Keratinocyte (primary cell): ENCODE results near the gene ADRM1.

Experiments used
- EZH2 ChIP-seq: IDR thresholded peaks from one replicate; pipeline ENCODE4 v1.6.1; 2012; ENCODE audit warnings: inconsistent platforms, mild to moderate bottlenecking, low read length, moderate library complexity
- TF ChIP-seq, protein P1 (sequence below), 3 experiments: IDR thresholded peaks in 1 of 3; conservative IDR thresholded peaks in 1 of 3; optimal IDR thresholded peaks in 1 of 3; 2 replicates in 2 of 3; 3 replicates in 1 of 3; pipeline versions ENCODE3 to v1.5.1; 2011; ENCODE audit warnings: low read length in 3 of 3, mild to moderate bottlenecking in 3 of 3, moderate library complexity in 2 of 3, control low read depth in 1 of 3, inconsistent platforms in 1 of 3; ENCODE audit not compliant: insufficient read depth in 2 of 3; ENCODE audit errors: extremely low read depth in 1 of 3

DNA sequence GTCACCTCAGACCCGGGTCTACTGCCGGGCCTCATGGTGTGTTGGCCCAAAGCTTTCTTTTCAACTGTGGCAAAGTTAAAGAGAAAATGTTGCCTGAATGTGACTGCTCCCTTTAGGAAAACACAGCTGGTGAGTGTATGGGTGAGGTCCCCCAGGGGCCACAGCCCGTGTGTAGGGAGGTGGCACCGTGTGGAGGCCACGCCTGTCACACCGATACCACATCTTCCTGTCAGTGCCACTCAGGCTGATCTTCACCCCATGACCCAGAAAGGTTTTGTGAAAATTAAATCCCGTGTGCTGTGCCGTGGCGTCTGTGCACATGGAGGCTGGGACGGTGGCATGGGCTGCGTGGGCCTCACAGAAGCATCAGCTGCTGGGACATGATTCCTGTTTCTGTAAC, 10.7 kb upstream of the ADRM1 start:
- TF ChIP-seq, protein P1, sequence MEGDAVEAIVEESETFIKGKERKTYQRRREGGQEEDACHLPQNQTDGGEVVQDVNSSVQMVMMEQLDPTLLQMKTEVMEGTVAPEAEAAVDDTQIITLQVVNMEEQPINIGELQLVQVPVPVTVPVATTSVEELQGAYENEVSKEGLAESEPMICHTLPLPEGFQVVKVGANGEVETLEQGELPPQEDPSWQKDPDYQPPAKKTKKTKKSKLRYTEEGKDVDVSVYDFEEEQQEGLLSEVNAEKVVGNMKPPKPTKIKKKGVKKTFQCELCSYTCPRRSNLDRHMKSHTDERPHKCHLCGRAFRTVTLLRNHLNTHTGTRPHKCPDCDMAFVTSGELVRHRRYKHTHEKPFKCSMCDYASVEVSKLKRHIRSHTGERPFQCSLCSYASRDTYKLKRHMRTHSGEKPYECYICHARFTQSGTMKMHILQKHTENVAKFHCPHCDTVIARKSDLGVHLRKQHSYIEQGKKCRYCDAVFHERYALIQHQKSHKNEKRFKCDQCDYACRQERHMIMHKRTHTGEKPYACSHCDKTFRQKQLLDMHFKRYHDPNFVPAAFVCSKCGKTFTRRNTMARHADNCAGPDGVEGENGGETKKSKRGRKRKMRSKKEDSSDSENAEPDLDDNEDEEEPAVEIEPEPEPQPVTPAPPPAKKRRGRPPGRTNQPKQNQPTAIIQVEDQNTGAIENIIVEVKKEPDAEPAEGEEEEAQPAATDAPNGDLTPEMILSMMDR (optimal IDR thresholded peaks at IDR 0.05 in 1 of 3, IDR thresholded peaks at IDR 0.05 in 1 of 3, conservative IDR thresholded peaks at IDR 0.05 in 1 of 3; ENCODE audit: extremely low read depth in 1 of 3, insufficient read depth in 2 of 3, low read length in 3 of 3): no peak
- no peak for TF ChIP-seq EZH2
